GM18511 (cell line): Measurements from ENCODE around the gene RAVER1.

Experiments
- ATAC-seq: cut with Tn5 transposase; IDR thresholded peaks from one replicate; pipeline ENCODE4 v1.9.1; 2021; ENCODE audit warnings: mild to moderate bottlenecking, moderate library complexity; ENCODE audit not compliant: unreplicated experiment

Gene RAVER1

DNA sequence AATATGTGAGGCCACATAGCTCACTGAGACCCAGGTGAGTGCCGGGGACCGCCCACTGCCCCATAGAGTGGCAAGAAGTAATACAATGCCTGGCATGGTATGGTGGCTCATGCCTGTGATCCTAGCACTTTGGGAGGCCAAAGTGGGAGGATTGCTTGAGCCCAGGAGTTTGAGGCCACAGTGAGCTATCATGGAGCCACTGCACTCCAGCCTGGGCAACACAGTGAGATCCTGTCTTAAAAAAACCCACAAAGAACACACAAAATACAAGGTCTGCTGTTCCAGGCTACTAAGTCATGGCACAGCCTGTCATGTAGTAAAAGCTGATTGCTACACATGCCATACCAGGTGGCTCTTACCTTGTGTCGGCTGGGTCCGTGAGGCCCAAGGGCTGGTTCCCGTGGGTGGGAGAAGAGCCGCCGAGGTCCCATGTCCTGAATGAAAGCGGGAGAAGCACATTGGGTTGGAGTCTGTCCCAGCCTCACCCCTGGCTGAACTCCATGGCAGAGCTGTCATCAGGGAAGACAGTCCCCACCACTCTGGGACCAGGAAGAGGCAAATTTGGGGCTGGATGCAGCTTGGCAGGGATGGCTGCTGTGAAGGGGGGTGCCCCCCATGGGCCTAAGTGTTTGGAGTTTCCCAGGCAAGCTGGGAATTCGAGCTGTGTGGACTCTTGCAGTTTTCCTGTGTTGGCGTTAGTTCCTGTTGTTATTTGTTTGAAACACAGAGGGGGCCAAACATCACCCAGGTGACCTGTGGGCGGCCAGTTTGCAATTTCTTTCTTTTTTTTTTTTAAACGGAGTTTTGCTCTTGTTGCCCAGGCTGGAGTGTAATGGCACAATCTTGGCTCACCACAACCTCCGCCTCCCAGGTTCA, 14.3 kb downstream of the RAVER1 start:
- ATAC-seq, result no peak

GRCh38 chr19:10317857-10318462, 15.4 kb downstream of the RAVER1 start:
- no peak for ATAC-seq

- no peak for ATAC-seq
Measured at GRCh38 chr19:10317045-10317856, 16.1 kb downstream of the RAVER1 start.

DNA sequence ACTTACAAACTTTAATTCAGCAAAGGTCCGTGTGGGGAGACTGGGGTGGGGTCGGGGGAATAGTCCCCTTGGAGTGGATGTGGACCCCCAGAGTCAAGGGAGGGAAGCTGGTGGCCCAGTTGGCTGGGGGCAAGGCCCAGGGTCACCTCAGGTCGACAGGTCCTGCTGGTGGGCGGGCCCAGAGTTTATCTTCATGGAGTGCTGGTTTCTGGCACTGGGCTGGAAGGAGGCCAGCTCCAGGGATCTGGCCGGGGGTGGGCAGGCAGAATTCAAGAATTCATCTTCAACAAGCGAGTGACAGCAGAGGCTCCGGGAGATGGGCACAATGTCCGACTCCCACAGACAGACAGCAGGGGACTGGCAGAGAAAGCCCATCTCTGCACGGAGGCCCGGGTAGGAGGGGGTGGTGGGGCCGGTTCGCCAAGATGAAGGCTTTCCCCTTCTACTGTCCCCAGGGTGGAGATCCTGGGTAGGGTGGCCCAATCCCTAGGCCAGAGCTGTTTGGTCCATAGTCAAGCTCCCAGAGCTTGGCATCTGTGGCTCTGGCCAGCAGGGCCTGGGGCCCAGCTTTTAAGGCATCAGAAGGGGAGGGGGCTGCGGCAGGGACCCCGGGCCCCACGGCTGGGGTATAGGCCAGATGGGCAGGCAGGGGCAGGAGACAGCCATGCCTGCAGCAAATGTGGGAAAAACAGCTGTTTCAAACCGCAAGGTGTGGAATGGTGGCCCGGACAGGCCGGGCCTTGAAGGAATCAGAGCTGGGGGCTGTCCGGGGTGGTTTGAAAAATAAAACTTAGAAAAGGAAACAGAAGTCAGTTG, 16.9 kb downstream of the RAVER1 start:
- no peak for ATAC-seq

DNA sequence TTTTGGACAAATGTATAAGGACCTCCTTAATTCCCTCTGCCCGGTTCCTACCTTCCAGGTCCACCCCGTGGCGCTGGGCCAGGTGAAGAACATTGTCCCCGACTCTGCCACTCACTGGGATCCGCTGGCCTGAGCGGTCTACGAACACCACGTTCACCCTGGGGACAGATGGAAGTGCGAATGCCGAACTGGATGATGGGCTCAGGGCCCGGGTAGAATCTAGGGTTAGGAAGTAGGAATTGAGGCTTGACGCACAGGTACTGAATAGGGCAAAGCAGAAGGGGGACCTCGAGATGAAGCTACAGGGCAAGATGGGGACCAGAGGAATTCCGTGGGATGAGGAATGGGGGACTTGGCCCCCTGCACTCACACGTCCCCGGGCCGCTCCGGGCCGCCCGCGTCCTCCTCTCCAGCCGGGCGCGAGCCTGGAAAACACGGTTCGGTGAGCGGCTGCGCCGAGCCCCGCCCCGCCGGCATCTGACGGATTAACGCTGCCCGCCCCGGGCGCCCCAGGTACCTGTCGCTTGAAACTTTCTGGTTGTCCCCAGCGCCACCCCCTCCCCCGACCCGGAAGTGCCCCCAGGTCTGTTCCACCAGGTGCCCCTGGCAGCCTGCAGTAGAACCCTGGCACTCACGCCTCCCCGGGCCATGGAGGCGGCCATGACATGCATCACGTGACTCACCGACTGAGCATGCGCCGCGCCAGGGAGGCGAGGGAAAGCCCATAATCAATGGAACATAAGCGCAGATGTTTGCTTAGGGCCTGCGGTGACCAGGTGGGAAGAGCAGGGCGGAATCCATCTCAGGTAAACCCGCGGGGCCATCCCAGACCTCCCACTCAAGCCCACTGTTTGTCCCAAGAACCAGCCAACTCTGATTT, 17.8 kb downstream of the RAVER1 start, which contains the start of gene FDX2:
Gene FDX2, minus strand, starts transcription at position 681 of the 880 bp plus-strand sequence. Its CDS starts 19 bp downstream, at position 662.
- peak; percentile 68 for ATAC-seq

- ATAC-seq, result no peak
Measured at GRCh38 chr19:10309423-10309822, 23.9 kb downstream of the RAVER1 start, which contains the start of gene ZGLP1. Gene ZGLP1 (minus strand): TSS chr19:10309815.

DNA sequence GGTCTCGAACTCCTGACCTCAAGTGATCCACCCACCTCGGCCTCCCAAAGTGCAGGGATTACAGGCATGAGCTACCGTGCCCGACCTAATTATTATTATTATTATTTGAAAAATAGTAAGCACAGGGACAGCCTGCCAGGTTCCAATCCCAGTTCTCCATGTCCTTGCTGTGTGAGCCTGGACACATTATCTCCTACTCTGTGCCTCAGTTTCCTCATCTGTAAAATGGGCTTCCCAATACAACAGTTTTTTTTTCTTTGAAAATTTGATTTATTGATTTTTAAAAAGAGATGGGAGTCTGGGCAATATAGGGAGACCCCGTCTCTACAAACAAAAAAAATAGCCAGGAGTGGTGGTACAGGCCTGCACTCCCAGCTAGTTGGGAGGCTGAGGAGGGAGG, 27.0 kb downstream of the RAVER1 start:
- no peak for ATAC-seq

GRCh38 chr19:10305139-10305806, 28.1 kb downstream of the RAVER1 start:
- no peak for ATAC-seq

- no peak for ATAC-seq
Measured at GRCh38 chr19:10299545-10300458, 33.5 kb downstream of the RAVER1 start.

DNA sequence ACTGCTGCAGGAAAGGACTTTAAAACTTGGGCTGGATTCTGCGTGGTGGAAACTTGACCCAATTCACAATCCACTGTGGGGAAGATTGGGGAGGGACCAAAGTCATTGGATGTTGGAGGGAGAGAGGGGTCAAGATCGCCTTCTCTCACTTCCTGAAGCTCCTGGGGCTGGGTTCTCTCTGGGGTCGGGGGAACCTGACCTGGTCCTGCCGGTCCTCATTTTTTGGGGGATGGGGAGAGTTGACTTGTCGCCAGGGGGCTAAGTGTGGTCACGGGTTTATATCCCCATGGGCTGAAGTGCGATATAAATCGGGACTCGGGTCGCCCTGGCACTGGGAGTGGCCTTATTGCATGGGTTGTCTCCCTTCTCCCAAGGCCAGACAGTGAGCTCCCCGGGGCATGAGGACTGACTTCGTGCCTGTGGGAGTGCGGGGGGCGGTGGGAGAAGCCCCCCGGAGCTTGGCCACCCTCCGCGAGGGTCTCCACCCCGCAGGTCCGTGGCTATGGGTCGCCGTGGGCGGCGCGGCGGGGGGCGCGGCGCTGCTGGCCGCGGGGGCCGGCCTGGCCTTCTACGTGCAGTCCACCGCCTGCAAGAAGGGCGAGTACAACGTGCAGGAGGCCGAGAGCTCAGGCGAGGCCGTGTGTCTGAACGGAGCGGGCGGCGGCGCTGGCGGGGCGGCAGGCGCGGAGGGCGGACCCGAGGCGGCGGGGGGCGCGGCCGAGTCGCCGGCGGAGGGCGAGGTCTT, 37.3 kb downstream of the RAVER1 start:
- no peak for ATAC-seq

- peak; percentile 53 for ATAC-seq
Measured at GRCh38 chr19:10295305-10295846, 38.0 kb downstream of the RAVER1 start.

GRCh38 chr19:10294368-10294697, 39.0 kb downstream of the RAVER1 start:
- ATAC-seq, result no peak

DNA sequence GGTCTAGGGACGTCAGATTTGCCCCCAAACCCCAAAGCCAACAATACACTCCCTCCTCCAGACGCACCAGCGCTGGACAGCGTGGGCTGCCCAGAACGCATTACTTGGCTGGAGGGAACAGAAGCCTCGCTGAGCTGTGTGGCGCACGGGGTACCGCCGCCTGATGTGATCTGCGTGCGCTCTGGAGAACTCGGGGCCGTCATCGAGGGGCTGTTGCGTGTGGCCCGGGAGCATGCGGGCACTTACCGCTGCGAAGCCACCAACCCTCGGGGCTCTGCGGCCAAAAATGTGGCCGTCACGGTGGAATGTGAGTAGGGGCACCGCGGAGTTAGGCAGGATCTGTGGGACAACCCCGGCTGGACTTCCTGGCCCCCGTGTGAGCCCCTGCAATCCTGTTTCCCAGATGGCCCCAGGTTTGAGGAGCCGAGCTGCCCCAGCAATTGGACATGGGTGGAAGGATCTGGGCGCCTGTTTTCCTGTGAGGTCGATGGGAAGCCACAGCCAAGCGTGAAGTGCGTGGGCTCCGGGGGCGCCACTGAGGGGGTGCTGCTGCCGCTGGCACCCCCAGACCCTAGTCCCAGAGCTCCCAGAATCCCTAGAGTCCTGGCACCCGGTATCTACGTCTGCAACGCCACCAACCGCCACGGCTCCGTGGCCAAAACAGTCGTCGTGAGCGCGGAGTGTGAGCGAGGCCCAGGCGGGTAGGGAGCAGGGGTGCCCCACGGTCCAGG, 39.5 kb downstream of the RAVER1 start:
- no peak for ATAC-seq

- no peak for ATAC-seq
Measured at GRCh38 chr19:10292789-10293636, 40.3 kb downstream of the RAVER1 start.

- ATAC-seq, result peak; percentile 50
Measured at GRCh38 chr19:10292206-10292788, 41.0 kb downstream of the RAVER1 start.
